ENCODE data around the gene CORO2B. TPM values are rescaled to one million over a fixed set of nuclear protein-coding genes. Genes with fewer than 3 reads are reported as not detected.
"Not testable (repeated sequence)": the region's sequence is repeated elsewhere in the genome, so short reads cannot be mapped to it uniquely, and the experiment has no call there.

Gene CORO2B
- total RNA-seq, 1 donor from 2014 or later, result not detected

GRCh38 chr15:68644083-68644904 is 65.5 kb downstream of the CORO2B start:
- intact Hi-C loops (cut with micrococcal nuclease), result no loop called here

DNA sequence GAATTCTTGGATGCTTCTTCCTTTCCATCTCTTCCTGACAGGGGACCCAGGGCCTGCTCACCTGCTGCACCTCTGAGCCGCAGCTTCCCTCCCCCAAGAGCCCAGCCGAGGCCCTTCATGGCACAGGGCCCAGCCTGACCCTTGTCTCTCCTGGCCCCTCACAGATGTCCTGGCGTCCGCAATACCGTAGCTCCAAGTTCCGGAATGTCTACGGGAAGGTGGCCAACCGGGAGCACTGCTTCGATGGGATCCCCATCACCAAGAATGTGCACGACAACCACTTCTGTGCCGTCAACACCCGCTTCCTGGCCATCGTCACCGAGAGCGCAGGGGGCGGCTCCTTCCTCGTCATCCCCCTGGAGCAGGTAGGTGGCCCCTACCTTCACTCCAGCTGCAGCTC is 66.2 kb downstream of the CORO2B start:
- intact Hi-C loops (cut with micrococcal nuclease), result no loop called here

DNA sequence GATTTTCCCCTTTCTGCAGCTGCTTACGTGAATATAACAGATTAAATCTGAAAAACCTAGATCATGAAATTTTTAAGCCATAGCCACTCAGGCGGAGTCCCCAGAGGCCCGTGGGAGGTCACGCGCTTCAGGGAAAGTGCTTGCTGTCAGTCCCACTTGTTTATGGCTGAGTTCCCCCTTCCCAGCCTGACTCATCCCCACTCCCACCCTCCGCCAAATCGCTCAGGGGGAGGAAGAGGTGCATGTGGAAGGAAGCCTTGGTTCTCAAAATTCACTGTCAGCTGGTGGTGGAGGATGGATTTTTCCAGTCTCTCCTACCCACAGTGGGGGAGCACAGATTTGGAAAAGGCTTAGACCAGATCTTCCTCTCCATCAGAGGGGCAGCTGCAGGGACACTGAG is 67.4 kb downstream of the CORO2B start:
- intact Hi-C loops (cut with micrococcal nuclease), result no loop called here

GRCh38 chr15:68646696-68647095 is 67.9 kb downstream of the CORO2B start:
- intact Hi-C loops (cut with micrococcal nuclease), result no loop called here

- intact Hi-C loops (cut with micrococcal nuclease), result not testable (repeated sequence)
Observed at GRCh38 chr15:68647361-68647760, 68.6 kb downstream of the CORO2B start.

DNA sequence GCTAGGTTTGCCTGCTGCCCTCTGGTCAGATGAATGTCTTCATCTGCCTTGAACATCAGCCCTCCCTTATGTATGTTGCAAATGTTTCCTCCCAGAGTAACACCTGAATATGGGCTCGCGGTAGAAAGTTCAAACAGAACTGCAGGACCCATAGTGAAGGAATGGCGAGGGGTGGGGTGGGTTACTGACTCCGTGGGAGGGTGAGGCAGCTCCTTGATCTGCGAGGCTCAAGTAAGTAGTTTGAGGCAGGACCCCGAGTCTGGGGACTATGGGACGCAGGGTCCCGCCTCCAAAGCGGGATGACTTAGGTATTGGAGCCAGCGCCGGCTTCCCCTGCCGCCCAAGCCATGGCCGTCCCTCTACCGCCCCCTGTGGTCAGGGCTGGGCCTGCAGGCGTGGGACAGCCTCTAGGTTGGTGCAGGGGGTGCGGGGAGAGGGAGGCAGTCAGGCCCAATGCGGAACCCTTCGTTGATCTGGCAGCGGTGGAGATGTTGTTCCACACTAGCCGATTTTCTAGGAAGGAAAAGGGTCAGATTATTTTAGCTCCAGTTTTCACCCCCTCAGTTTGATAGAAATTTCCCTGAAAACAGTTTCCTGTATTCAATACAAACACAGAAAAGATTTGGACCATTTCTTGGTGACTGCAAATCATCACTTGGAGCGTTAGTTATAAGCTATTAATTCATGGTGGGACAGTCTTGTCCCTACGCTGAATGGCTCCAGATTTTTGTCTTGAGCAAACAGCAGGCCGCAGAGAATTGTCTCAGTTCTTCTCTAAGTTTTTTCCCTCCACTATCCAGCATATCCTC is 72.3 kb downstream of the CORO2B start:
- intact Hi-C loops (cut with micrococcal nuclease), result no loop called here

GRCh38 chr15:68651916-68652525 is 73.2 kb downstream of the CORO2B start:
- intact Hi-C loops (cut with micrococcal nuclease), result no loop called here

DNA sequence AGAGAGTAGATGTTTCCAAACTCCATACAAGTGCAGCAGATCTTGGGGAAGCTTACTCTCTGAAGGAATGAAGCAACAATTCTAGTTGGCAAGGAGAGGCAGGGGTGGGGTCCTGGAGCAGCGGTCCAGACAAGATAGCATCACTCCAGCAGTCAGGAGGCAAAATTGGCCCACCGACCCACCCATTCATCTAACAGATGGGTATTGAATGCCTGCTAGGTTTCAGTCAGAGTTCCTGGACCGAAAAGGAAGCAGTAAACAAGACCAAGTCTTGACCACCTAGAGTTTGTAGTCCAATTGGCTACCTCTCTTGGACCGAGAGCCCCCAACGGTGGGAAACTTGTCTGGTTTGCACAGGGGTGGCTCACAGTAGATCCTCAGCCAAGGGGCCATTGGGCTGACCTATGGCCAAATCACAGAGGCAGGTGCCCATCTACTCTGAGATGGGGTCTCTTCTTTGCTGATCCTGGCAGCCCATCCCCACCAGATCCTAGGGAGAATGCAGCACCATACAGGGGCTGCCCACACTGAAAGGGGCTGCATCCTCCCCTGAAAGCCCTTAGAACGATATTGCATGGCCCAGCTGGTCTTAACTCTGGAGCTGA is 74.3 kb downstream of the CORO2B start:
- intact Hi-C loops (cut with micrococcal nuclease), result no loop called here

- intact Hi-C loops (cut with micrococcal nuclease), result no loop called here
Observed at GRCh38 chr15:68653801-68654200, 75.0 kb downstream of the CORO2B start.

GRCh38 chr15:68654786-68655560 is 76.2 kb downstream of the CORO2B start:
- intact Hi-C loops (cut with micrococcal nuclease), result no loop called here

DNA sequence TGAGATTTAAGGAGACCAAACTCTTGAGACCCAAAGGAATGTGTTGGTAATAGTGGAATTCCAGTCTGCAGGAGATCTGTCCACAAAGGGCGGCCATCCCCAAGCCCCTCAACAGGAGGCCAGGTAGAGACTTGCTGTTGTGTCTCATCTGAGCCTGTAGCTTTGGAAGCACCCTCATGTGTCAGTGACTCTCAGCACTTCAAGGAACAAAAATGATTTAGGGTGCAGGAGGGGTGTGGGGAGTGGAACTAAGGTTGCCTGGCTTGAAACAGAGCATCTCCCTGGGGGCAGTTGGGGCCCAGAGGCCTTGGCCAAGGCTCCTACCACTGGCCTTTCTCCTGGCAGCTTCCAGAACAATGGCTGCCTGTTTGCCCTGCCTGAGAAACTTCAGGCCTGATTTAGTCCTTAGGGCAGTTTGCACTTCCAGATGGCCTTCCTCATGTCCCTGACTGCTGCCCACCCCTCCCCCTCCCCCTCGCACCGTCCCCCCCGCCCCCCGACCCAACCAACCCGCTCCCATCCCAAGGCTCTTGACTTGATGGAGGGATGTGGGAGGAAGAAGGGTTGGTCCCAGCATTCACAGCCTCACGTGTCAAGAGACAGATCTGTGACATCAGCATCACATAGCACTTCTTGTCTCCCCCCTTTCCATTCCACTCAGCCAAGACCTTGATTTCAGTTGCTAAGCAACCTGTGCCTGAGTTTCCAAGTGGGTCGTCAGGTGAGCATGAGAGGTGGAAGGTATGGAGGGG is 77.1 kb downstream of the CORO2B start:
- intact Hi-C loops (cut with micrococcal nuclease), result no loop called here

DNA sequence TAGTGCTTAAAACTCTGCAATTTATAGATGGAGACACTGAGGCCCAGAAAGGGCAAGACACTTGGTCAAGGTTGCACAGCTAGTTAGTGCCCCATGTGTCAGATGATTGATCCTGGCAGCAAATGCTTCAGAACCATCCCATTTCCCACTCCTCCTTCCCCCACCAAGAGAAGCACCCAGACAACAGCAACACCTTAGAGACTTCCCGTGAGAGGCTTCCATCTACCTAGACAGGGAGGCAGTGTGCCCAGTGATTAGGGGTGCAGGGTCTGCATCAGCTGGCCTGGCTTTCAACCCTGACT is 77.6 kb downstream of the CORO2B start:
- intact Hi-C loops (cut with micrococcal nuclease), result no loop called here

DNA sequence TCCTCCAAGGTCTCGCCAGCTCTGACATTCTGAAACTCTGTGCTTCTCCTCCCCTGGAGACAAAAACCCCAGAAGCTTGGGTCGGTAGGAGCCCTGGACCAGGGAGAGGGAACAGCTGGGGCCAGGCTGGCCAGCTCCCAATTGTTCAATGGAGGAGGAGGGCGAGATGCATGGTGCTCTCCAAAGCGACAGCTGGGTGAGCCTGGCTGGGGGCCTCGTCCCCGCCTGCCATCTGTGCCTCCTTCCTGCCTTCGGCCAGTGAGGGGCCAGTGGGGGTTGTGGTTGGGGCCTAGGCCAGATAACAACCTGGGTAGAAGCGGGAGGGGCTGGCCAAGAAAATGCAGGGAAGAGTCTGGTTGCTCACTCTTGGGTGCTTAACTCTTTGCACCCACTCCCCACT is 79.4 kb downstream of the CORO2B start:
- intact Hi-C loops (cut with micrococcal nuclease), result no loop called here

- intact Hi-C loops (cut with micrococcal nuclease), result no loop called here
Observed at GRCh38 chr15:68658641-68659358, 80.0 kb downstream of the CORO2B start.

GRCh38 chr15:68663526-68663925 is 84.7 kb downstream of the CORO2B start:
- intact Hi-C loops (cut with micrococcal nuclease), result no loop called here

GRCh38 chr15:68666120-68666811 is 87.5 kb downstream of the CORO2B start:
- intact Hi-C loops (cut with micrococcal nuclease), result no loop called here

- intact Hi-C loops (cut with micrococcal nuclease), result no loop called here
Observed at GRCh38 chr15:68666812-68667450, 88.1 kb downstream of the CORO2B start.

- intact Hi-C loops (cut with micrococcal nuclease), result no loop called here
Observed at GRCh38 chr15:68667800-68668625, 89.2 kb downstream of the CORO2B start.
